Measurements from ENCODE around the gene WWP2. TPM values are rescaled to one million over a fixed set of nuclear protein-coding genes. Genes with fewer than 3 reads are reported as not detected.

WWP2 gene
- total RNA-seq, 1 donor from 2014 or later, result 40.7 TPM

DNA sequence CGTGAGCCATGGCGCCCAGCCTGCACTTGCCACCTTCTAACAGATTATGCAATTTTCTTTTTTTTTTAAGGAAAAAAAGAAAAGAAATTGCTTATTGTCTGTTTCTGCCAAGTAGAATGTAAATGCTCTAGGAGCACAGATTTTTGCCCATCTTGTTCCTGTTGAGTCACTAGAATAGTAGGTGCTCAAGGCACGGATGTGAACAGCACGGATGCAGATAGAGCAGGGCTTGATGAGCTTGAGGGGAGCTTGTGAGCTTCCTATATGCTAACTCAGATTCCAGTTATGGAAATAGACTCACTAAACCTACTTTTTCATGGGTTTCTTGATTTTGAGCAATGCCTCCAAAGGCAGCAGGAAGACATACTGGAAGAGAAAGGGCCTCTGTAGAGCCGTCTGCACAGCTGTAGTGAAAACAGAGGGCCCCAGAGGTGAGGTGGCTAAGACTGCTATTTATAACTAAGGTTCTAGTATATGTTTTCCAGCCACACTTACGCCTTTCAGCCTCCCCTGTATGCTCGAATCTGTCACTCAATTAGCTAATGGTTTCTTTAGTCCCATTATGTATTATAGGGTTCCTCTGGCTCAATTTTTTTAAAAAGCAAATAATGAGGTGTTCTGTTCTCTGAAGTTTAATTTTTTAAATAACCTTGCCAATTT, 72.8 kb downstream of the WWP2 start:
- H3K36me3 ChIP-seq (ENCODE audit: control insufficient read depth, insufficient read depth, low read length), result no peaks in the 10 kb centered on the region
- TF ChIP-seq, protein P1, sequence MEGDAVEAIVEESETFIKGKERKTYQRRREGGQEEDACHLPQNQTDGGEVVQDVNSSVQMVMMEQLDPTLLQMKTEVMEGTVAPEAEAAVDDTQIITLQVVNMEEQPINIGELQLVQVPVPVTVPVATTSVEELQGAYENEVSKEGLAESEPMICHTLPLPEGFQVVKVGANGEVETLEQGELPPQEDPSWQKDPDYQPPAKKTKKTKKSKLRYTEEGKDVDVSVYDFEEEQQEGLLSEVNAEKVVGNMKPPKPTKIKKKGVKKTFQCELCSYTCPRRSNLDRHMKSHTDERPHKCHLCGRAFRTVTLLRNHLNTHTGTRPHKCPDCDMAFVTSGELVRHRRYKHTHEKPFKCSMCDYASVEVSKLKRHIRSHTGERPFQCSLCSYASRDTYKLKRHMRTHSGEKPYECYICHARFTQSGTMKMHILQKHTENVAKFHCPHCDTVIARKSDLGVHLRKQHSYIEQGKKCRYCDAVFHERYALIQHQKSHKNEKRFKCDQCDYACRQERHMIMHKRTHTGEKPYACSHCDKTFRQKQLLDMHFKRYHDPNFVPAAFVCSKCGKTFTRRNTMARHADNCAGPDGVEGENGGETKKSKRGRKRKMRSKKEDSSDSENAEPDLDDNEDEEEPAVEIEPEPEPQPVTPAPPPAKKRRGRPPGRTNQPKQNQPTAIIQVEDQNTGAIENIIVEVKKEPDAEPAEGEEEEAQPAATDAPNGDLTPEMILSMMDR (IDR thresholded peaks at IDR 0.05; ENCODE audit: insufficient read depth, low read length, poor library complexity, severe bottlenecking), result no peak
- no peak overlapping the region for H3K4me3 ChIP-seq (ENCODE audit: low read depth, low read length)
- no peak for DNase-seq (ENCODE audit: low read depth)
- no peaks in the 10 kb centered on the region for H3K27me3 ChIP-seq (ENCODE audit: control insufficient read depth, insufficient read depth, low read length)

DNA sequence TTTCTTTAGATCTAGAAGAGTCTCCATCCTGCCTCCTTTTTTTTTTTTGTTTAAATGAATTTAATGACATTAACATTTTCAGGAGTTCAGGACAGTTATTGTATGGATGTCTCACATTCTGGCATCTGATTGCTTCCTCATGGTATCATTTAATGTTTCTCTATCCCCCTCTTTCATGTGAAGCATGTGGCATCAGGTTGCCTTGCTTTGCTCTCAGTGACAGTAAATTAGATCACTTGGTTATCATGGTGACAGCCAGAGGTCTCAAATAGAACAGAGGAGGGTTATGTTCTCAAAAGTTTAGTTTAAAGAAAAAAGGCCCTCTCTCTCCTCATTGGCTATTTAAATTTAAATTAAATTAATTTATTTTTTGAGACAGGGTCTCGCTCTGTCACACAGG, 74.1 kb downstream of the WWP2 start:
- H3K4me3 ChIP-seq (ENCODE audit: low read depth, low read length), result no peak overlapping the region
- DNase-seq (ENCODE audit: low read depth), result no peak
- no peaks in the 10 kb centered on the region for H3K27me3 ChIP-seq (ENCODE audit: control insufficient read depth, insufficient read depth, low read length)
- TF ChIP-seq, protein P1 (IDR thresholded peaks at IDR 0.05; ENCODE audit: insufficient read depth, low read length, poor library complexity, severe bottlenecking), result no peak
- no peaks in the 10 kb centered on the region for H3K36me3 ChIP-seq (ENCODE audit: control insufficient read depth, insufficient read depth, low read length)

DNA sequence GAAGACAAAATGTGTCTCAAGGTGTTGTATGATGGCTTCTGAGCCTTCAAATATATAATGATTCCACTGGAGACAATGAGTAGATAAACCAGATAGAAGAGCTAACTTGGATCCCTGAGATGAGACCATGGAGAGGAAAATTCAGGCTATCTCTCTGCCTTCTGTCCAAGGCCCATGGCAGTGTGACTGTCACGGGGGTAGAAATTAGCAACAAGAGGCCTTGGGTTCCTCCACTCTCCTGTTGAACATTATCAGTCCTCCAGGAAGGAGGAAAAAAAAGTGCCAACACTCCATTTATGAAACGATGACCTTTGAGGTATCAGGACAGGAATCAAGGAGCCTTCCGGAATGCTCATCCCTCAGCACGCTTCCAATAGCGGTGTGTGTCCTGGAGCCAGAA, 75.2 kb downstream of the WWP2 start:
- H3K4me3 ChIP-seq (ENCODE audit: low read depth, low read length), result no peak overlapping the region
- DNase-seq (ENCODE audit: low read depth), result no peak
- TF ChIP-seq, protein P1 (IDR thresholded peaks at IDR 0.05; ENCODE audit: insufficient read depth, low read length, poor library complexity, severe bottlenecking), result no peak
- H3K27me3 ChIP-seq (ENCODE audit: control insufficient read depth, insufficient read depth, low read length), result no peaks in the 10 kb centered on the region
- H3K36me3 ChIP-seq (ENCODE audit: control insufficient read depth, insufficient read depth, low read length), result no peaks in the 10 kb centered on the region

DNA sequence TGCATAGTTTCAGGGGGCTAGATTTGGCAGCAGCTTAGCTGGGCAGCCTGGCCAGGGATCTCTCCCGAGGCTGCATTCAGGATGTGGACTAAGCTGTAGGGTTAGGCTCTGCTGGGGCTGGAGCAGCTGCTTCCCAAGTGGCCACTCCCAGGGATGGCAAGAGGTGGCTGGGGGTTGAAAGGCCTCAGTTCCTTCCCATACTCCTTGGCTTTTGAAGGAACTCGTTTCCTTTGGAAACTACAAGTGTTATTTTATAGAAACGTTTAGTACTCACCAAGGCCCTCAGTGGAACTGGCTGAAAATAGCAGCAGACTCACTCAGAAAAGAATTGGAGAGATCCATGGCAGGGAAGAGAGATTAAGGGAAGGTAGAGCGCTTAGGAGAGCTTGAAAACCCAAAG, 76.4 kb downstream of the WWP2 start:
- Histone ChIP-seq H3K4me3 (ENCODE audit: low read depth, low read length) (no peak overlapping the region), H3K36me3 (ENCODE audit: control insufficient read depth, insufficient read depth, low read length) (no peaks in the 10 kb centered on the region), H3K27me3 (ENCODE audit: control insufficient read depth, insufficient read depth, low read length) (no peaks in the 10 kb centered on the region)
- TF ChIP-seq, protein P1 (IDR thresholded peaks at IDR 0.05; ENCODE audit: insufficient read depth, low read length, poor library complexity, severe bottlenecking), result no peak
- no peak for DNase-seq (ENCODE audit: low read depth)

DNA sequence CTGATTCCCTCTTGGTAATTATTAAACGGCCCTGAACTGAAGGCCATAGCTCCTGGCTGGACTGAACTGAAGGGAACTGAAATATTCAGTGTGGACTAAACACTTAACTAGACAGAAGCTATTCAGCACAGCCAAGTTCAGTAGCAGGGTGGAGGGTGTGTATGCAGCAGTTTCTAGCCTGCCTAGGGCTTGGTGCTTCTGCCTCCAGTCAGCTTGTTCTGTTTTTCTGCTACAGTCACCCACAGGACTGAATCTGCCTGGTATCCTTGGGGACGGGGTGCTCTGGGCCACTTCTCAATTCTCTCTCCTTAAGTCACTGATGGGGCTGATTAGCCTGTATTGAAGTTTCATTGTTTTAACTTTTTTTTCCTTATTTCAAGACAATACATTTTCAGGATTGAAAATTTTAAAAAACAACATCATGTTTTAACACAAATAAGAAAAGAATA, 77.1 kb downstream of the WWP2 start:
- DNase-seq (ENCODE audit: low read depth), result no peak
- no peaks in the 10 kb centered on the region for H3K27me3 ChIP-seq (ENCODE audit: control insufficient read depth, insufficient read depth, low read length)
- H3K4me3 ChIP-seq (ENCODE audit: low read depth, low read length), result no peak overlapping the region
- TF ChIP-seq, protein P1 (IDR thresholded peaks at IDR 0.05; ENCODE audit: insufficient read depth, low read length, poor library complexity, severe bottlenecking), result no peak
- H3K36me3 ChIP-seq (ENCODE audit: control insufficient read depth, insufficient read depth, low read length), result no peaks in the 10 kb centered on the region

Data from kidney epithelial cell (primary cell).